CD14-positive monocyte (primary cell): ENCODE results near the gene HIGD1A. TPM values are rescaled to one million over a fixed set of nuclear protein-coding genes. Genes with fewer than 3 reads are reported as not detected.
A peak's percentile ranks its signal among the peaks of the same experiment; 100 is the strongest.

Experiments used
- DNase-seq, 3 donors: peaks; one replicate each; pipeline ENCODE4 v3.0.0-alpha.2; 2011 to 2022
- H2AFZ ChIP-seq: 2 replicates; pipeline ENCODE4 v1.6.0; 2012; ENCODE audit warnings: mild to moderate bottlenecking, low read depth, low read length, inconsistent platforms; ENCODE audit not compliant: insufficient read depth, poor library complexity, severe bottlenecking
- H3K27ac ChIP-seq, 2 donors: 1 replicate in 1 of 2; 2 replicates in 1 of 2; pipeline ENCODE4 v1.5.1; 2012 to 2013; ENCODE audit warnings: low read length in 2 of 2, control low read depth in 1 of 2, inconsistent platforms in 1 of 2, low read depth in 1 of 2, mild to moderate bottlenecking in 1 of 2
- H3K27me3 ChIP-seq, 2 donors: one replicate each; pipeline versions ENCODE4 v1.6.0 to v1.6.1; 2011 to 2013; ENCODE audit warnings: low read length in 2 of 2; ENCODE audit not compliant: control insufficient read depth in 2 of 2, insufficient read depth in 2 of 2
- H3K36me3 ChIP-seq, 2 donors: replicated peaks in 1 of 2; 1 replicate in 1 of 2; 2 replicates in 1 of 2; pipeline versions ENCODE4 v1.5.1 to v1.6.1; 2012 to 2013; ENCODE audit warnings: low read length in 2 of 2, control low read depth in 1 of 2, inconsistent platforms in 1 of 2, mild to moderate bottlenecking in 1 of 2; ENCODE audit not compliant: insufficient read depth in 2 of 2, control insufficient read depth in 1 of 2
- H3K4me1 ChIP-seq, 2 donors: 1 replicate in 1 of 2; 2 replicates in 1 of 2; pipeline versions ENCODE4 v1.5.1 to v1.6.1; 2012 to 2013; ENCODE audit warnings: low read length in 2 of 2, control low read depth in 1 of 2, inconsistent platforms in 1 of 2, mild to moderate bottlenecking in 1 of 2, moderate library complexity in 1 of 2; ENCODE audit not compliant: insufficient read depth in 2 of 2, control insufficient read depth in 1 of 2
- H3K4me2 ChIP-seq: replicated peaks from 2 replicates; pipeline ENCODE3; 2012; ENCODE audit warnings: low read length, moderate library complexity, mild to moderate bottlenecking; ENCODE audit not compliant: poor library complexity, severe bottlenecking; ENCODE audit errors: extremely low read depth
- H3K4me3 ChIP-seq, 3 experiments: fragments of 200-600 bp in 1 of 3; sonication (generic) in 1 of 3; replicated peaks in 1 of 3; 1 replicate in 2 of 3; 2 replicates in 1 of 3; pipeline ENCODE4 v1.5.1; 2011 to 2013; ENCODE audit warnings: low read length in 3 of 3, mild to moderate bottlenecking in 3 of 3, control low read depth in 2 of 3, low read depth in 2 of 3, inconsistent platforms in 1 of 3, moderate library complexity in 1 of 3
- H3K79me2 ChIP-seq: 2 replicates; pipeline ENCODE4 v1.6.0; 2012; ENCODE audit warnings: mild to moderate bottlenecking, control low read depth, inconsistent platforms, low read length, moderate library complexity; ENCODE audit not compliant: insufficient read depth
- H3K9ac ChIP-seq: 2 replicates; pipeline ENCODE4 v1.6.0; 2017; ENCODE audit warnings: low read length, mild to moderate bottlenecking; ENCODE audit not compliant: insufficient read depth, poor library complexity, severe bottlenecking
- H3K9me3 ChIP-seq, 2 donors: replicated peaks in 1 of 2; 1 replicate in 1 of 2; 2 replicates in 1 of 2; pipeline versions ENCODE4 v1.5.1 to v1.6.1; 2012 to 2013; ENCODE audit warnings: low read length in 2 of 2, control low read depth in 1 of 2; ENCODE audit not compliant: control insufficient read depth in 1 of 2, insufficient read depth in 1 of 2
- H4K20me1 ChIP-seq: 2 replicates; pipeline ENCODE4 v1.6.0; 2012; ENCODE audit warnings: mild to moderate bottlenecking, low read length, control low read depth, moderate library complexity; ENCODE audit not compliant: insufficient read depth
- H3K27ac Mint-ChIP-seq, 7 donors: one replicate each; pipeline ENCODE4 v1.8.0; 2020; ENCODE audit warnings: mild to moderate bottlenecking in 7 of 7, mixed read lengths in 7 of 7, moderate library complexity in 6 of 7, inconsistent platforms in 2 of 7
- H3K27me3 Mint-ChIP-seq, 3 donors: one replicate each; pipeline ENCODE4 v1.8.0; 2021 to 2022; ENCODE audit warnings: low read depth in 3 of 3, mild to moderate bottlenecking in 3 of 3, mixed read lengths in 3 of 3, moderate library complexity in 3 of 3, inconsistent platforms in 1 of 3
- H3K36me3 Mint-ChIP-seq, 2 donors: one replicate each; pipeline ENCODE4 v1.8.0; 2020; ENCODE audit warnings: mixed read lengths in 2 of 2, inconsistent platforms in 1 of 2, mild to moderate bottlenecking in 1 of 2
- H3K4me1 Mint-ChIP-seq: one replicate; pipeline ENCODE4 v1.8.0; 2020; ENCODE audit warnings: mild to moderate bottlenecking, mixed read lengths
- H3K4me3 Mint-ChIP-seq, 2 donors: one replicate each; pipeline ENCODE4 v1.8.0; 2020; ENCODE audit warnings: mild to moderate bottlenecking in 2 of 2, mixed read lengths in 2 of 2, moderate library complexity in 1 of 2
- H3K9me3 Mint-ChIP-seq, 7 donors: one replicate each; pipeline ENCODE4 v1.8.0; 2020 to 2022; ENCODE audit warnings: mixed read lengths in 7 of 7, mild to moderate bottlenecking in 6 of 7, moderate library complexity in 6 of 7, inconsistent platforms in 2 of 7
- WGBS: methylation state at CpG from one replicate; pipeline ENCODE4 v1.1.5; 2013; ENCODE audit warnings: missing lambda C conversion rate; ENCODE audit not compliant: insufficient coverage; 5-methylcytosine and 5-hydroxymethylcytosine counted together
- intact Hi-C, 2 donors: fragments of 100-400 bp; cut with micrococcal nuclease; formaldehyde crosslinking; loops; one replicate each; pipeline versions ENCODE4 v1.15.0 to v1.15.1; 2023
- polyA plus RNA-seq, 3 donors: library from polyadenylated mRNA; depleted of rRNA in 1 of 3; unstranded in 2 of 3; stranded (reverse) in 1 of 3; fragments of 300-500 nt in 2 of 3; fragments of >200 nt in 1 of 3; fragmentation: Illumina TruSeq in 2 of 3; gene quantifications; 1 replicate in 2 of 3; 2 replicates in 1 of 3; pipeline ENCODE4 v1.2.3, GENCODE V29; 2012 to 2021
- TF ChIP-seq, protein P1 (sequence below): fragments of 200-600 bp; IDR thresholded peaks from one replicate; pipeline ENCODE4 v1.8.0; 2022; ENCODE audit warnings: antibody characterized with exemption, mild to moderate bottlenecking

Gene HIGD1A
- polyA plus RNA-seq, 3 donors: 34.8 to 115 (median 104) TPM

DNA sequence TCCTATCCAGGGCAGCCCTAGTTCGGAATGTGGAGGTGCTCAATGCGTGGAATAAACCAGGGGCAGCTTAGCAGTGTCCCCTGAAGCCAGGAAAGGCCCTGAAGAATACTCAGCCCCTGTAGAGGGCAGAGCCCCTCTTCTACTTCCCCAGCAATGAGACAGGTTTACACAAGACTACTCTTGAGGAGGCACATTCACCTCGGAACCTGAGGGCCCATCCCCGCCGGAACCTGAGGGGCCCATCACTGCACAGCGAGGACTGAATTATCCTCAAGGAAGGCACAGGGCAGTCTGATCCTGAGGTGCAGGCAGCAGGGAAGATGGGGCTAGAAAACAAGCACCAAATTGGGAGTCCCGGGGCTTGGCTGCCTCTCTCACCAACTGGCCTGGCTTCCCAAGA is 53.5 kb downstream of the HIGD1A start:
- 96% methylated on average over 7 of the region's 7 CpGs for WGBS
- Histone ChIP-seq H2AFZ (no peak overlapping the region), H3K9ac (no peak overlapping the region), H3K27ac (no peak overlapping the region), H3K27me3 (no peaks in the 10 kb centered on the region), H4K20me1 (no peaks in the 10 kb centered on the region), H3K79me2 (no peaks in the 10 kb centered on the region), H3K4me2 (no peak overlapping the region), H3K9me3 (no peaks in the 10 kb centered on the region), H3K4me3 (no peak overlapping the region), H3K4me1 (peaks cover 23 to 36% of the 10 kb centered on the region in 2 donors), H3K36me3 (no peaks in the 10 kb centered on the region)
- Mint-ChIP-seq H3K9me3 (no peaks in the 10 kb centered on the region), H3K36me3 (peaks cover 5 to 11% of the 10 kb centered on the region in 2 donors), H3K4me3 (no peak overlapping the region), H3K4me1 (peaks cover 38% of the 10 kb centered on the region), H3K27ac (no peak overlapping the region), H3K27me3 (peaks cover 0 to 3% (median 2%) of the 10 kb centered on the region in 3 donors)
- TF ChIP-seq, protein P1, sequence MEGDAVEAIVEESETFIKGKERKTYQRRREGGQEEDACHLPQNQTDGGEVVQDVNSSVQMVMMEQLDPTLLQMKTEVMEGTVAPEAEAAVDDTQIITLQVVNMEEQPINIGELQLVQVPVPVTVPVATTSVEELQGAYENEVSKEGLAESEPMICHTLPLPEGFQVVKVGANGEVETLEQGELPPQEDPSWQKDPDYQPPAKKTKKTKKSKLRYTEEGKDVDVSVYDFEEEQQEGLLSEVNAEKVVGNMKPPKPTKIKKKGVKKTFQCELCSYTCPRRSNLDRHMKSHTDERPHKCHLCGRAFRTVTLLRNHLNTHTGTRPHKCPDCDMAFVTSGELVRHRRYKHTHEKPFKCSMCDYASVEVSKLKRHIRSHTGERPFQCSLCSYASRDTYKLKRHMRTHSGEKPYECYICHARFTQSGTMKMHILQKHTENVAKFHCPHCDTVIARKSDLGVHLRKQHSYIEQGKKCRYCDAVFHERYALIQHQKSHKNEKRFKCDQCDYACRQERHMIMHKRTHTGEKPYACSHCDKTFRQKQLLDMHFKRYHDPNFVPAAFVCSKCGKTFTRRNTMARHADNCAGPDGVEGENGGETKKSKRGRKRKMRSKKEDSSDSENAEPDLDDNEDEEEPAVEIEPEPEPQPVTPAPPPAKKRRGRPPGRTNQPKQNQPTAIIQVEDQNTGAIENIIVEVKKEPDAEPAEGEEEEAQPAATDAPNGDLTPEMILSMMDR: no peak
- intact Hi-C loops: no loop called here
- no peak for DNase-seq

DNA sequence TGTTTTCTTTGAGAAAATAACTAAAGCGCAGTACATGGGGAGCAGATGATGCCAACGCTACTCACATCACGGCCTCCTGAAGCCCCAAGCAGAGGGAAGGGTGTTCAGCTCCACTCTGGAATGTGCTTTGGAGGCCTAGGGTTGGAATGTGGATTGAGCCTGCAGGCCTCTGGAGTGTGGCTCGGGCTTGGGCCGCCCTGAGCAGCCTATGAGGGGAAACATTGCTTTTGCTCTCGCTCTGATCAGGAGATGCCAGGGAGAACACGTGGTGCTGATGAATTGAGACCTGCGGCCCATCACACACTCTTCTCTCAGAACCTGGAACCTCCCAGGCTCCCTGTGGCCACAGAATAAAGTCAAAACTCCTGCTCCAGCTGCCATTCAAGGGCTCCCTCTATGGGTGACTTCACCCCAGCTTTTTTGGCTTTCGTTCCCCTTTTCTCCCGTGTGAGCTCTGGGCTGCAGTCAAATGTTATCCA is 54.5 kb downstream of the HIGD1A start:
- H3K27ac Mint-ChIP-seq: peak overlapping the region in 4 of 7 donors; percentile 6 to 84 (median 58)
- no peaks in the 10 kb centered on the region for H3K9me3 ChIP-seq
- no peak overlapping the region for H3K4me3 ChIP-seq
- no peaks in the 10 kb centered on the region for H4K20me1 ChIP-seq
- intact Hi-C loops: loop anchor here in 1 of 2 donors (10.0 kb wide), 1 partner anchor 255 kb away; no protein-coding TSS in a partner anchor
- no peak overlapping the region for H3K4me2 ChIP-seq
- no peak overlapping the region for H3K4me3 Mint-ChIP-seq
- no peaks in the 10 kb centered on the region for H3K79me2 ChIP-seq
- WGBS: 65% methylated on average over 9 of the region's 10 CpGs
- H3K36me3 ChIP-seq: no peaks in the 10 kb centered on the region
- H3K27me3 Mint-ChIP-seq: peaks cover 0 to 3% (median 2%) of the 10 kb centered on the region in 3 donors
- H2AFZ ChIP-seq: peak overlapping the region; percentile 61
- peaks cover 22 to 32% of the 10 kb centered on the region in 2 donors for H3K4me1 ChIP-seq
- H3K9me3 Mint-ChIP-seq: no peaks in the 10 kb centered on the region
- H3K36me3 Mint-ChIP-seq: peaks cover 5 to 11% of the 10 kb centered on the region in 2 donors
- no peaks in the 10 kb centered on the region for H3K27me3 ChIP-seq
- TF ChIP-seq, protein P1: peak; percentile 80
- DNase-seq: peak; percentile 41 to 61 (median 54)
- H3K4me1 Mint-ChIP-seq: peaks cover 34% of the 10 kb centered on the region
- no peak overlapping the region for H3K27ac ChIP-seq
- no peak overlapping the region for H3K9ac ChIP-seq
